ENCODE data around the gene KY.

GRCh38 chr3:134649106-134649705, 1.6 kb downstream of the KY start:
- TF ChIP-seq CTCF (IDR thresholded peaks at IDR 0.05), result no peak
- no peak for TF ChIP-seq REST (IDR thresholded peaks at IDR 0.05; ENCODE audit: insufficient read depth in 1 of 2, low read depth in 2 of 2, low read length in 1 of 2)

All from Panc1 (cell line).